Adrenal gland (tissue), 12 donors: Measurements from ENCODE around the gene SNX22. TPM values are rescaled to one million over a fixed set of nuclear protein-coding genes. Genes with fewer than 3 reads are reported as not detected.

Experiments
- DNase-seq, 7 donors: peaks; one replicate each; pipeline ENCODE4 v3.0.0-alpha.2; 2019 to 2020
- H3K27ac ChIP-seq, 5 donors: fragments of 200-600 bp; sonication (generic) in 4 of 5; 1 replicate in 3 of 5; 2 replicates in 2 of 5; pipeline versions ENCODE4 v1.5.1 to v1.8.0; 2016 to 2020; ENCODE audit warnings: mild to moderate bottlenecking in 1 of 5
- H3K27me3 ChIP-seq: fragments of 200-600 bp; 2 replicates; pipeline ENCODE4 v1.8.0; 2021
- H3K36me3 ChIP-seq, 2 donors: fragments of 200-600 bp; replicated peaks in 1 of 2; 1 replicate in 1 of 2; 2 replicates in 1 of 2; pipeline versions ENCODE4 v1.5.1 to v1.8.0; 2018 to 2022
- H3K4me1 ChIP-seq, 2 donors: fragments of 200-600 bp; replicated peaks in 1 of 2; 1 replicate in 1 of 2; 2 replicates in 1 of 2; pipeline versions ENCODE4 v1.5.1 to v1.8.0; 2018 to 2021
- H3K4me3 ChIP-seq, 4 donors: fragments of 200-600 bp; sonication (generic) in 3 of 4; one replicate each; pipeline ENCODE4 v1.5.1; 2016 to 2018
- H3K9me3 ChIP-seq, 3 donors: fragments of 200-600 bp; sonication (generic) in 1 of 3; replicated peaks in 1 of 3; 1 replicate in 2 of 3; 2 replicates in 1 of 3; pipeline versions ENCODE4 v1.5.1 to v1.8.0; 2016 to 2021
- POLR2A ChIP-seq, 2 donors: fragments of 450-650 bp; IDR thresholded peaks; one replicate each; pipeline ENCODE4 v1.6.1; 2017; ENCODE audit warnings: antibody characterized with exemption in 2 of 2, mild to moderate bottlenecking in 2 of 2, moderate library complexity in 1 of 2
- WGBS, 4 donors: extraction: QIAGEN DNeasy Blood & Tissue Kit in 2 of 4; methylation state at CpG; one replicate each; pipeline versions ENCODE4 v1.1.5 to v1.1.7; 2013 to 2017; 5-methylcytosine and 5-hydroxymethylcytosine counted together
- intact Hi-C, 2 donors: fragments of 100-400 bp; cut with DNase I; formaldehyde crosslinking; loops; one replicate each; pipeline versions ENCODE4 v1.14.1 to v1.15.0; 2022 to 2023
- polyA plus RNA-seq, 3 donors: library from polyadenylated mRNA; stranded (reverse); fragments of 200-250 nt in 2 of 3; fragments of 350-450 nt in 1 of 3; fragmentation: Illumina TruSeq in 1 of 3; extraction: RNeasy Lipid Tissue Mini Kit (QIAGEN cat#74804) in 1 of 3; gene quantifications; one replicate each; pipeline ENCODE4 v1.2.3, GENCODE V29; 2013 to 2014
- total RNA-seq, 9 donors: library from RNA; depleted of rRNA in 4 of 9; stranded (reverse); fragments of >200 nt in 4 of 9; fragments of 120-200 nt in 1 of 9; fragmentation: NEBNext Ultra II Directional in 1 of 9; extraction: Animal tissue kit (Norgen Biotek cat#: 25700) in 1 of 9; gene quantifications; one replicate each; pipeline versions ENCODE4 v1.1.0 to v1.2.4, GENCODE V29; 2013 to 2023
- TF ChIP-seq, protein P1 (sequence below), 6 experiments: fragments of 450-650 bp in 4 of 6; fragments of 200-600 bp in 2 of 6; sonication (generic) in 1 of 6; IDR thresholded peaks; 1 replicate in 5 of 6; 2 replicates in 1 of 6; pipeline versions ENCODE4 v1.5.1 to v1.8.0; 2016 to 2021; ENCODE audit warnings: antibody characterized with exemption in 6 of 6, mild to moderate bottlenecking in 2 of 6, moderate library complexity in 1 of 6
- donor health status: healthy with polysubstance abuse.
- donor health status: Bipolar disorder and iron deficiency.
- donor health status: DM: yes; HTN: yes; CAD: no.
- donor health status: DM: no; HTN: no; CAD: no.
- donor health status: DM: no; HTN: no; CAD: no.
- donor health status: DM: yes; HTN: yes; CAD: no.

Gene SNX22
- total and polyA plus RNA-seq, 12 donors: 0.15 to 3.1 (median 1.0) TPM

DNA sequence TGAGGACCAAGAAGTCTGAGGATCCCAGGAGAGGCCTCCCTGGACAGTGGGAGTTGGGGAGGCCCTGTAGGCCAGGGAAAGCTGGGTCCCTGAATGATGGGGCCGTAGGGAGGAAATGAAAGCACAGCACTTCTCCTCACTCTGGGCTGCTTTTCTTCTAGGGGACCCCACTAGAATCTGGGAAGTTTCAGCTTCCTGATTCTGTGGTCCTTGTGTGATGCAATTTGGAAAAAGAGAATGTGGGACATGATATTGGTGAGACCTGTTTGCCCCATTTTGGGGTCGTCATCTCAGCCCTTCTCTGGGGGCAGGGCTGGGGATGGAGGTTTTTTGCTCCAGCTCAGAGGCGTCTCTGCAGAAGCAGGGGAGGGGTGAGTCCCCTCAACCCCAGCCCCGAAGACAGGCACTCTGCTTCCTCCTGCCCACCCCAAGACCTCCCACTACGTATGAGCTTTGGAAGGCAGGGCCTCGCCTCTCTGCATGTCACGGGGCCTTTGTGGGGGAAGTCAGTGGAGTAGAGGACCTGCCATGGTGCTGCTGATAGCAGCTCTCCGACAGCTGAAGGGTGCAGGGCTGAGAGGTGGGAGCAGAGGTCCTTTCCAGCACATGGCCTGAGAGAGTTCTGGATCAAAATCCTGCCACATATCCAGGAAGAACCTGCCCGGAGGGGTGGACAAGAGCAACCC is 1.5 kb upstream of the SNX22 start:
- Histone ChIP-seq H3K36me3 (peaks cover 0 to 18% of the 10 kb centered on the region in 2 donors), H3K4me3 (no peak overlapping the region), H3K9me3 (no peaks in the 10 kb centered on the region), H3K27ac (no peak overlapping the region), H3K4me1 (peaks cover 16 to 27% of the 10 kb centered on the region in 2 donors), H3K27me3 (no peaks in the 10 kb centered on the region)
- 67 to 82% (median 72%) methylated on average over 5 to 9 of the region's 9 CpGs for WGBS, 4 donors
- peak in 1 of 7 donors; percentile 21 for DNase-seq
- TF ChIP-seq, protein P1, sequence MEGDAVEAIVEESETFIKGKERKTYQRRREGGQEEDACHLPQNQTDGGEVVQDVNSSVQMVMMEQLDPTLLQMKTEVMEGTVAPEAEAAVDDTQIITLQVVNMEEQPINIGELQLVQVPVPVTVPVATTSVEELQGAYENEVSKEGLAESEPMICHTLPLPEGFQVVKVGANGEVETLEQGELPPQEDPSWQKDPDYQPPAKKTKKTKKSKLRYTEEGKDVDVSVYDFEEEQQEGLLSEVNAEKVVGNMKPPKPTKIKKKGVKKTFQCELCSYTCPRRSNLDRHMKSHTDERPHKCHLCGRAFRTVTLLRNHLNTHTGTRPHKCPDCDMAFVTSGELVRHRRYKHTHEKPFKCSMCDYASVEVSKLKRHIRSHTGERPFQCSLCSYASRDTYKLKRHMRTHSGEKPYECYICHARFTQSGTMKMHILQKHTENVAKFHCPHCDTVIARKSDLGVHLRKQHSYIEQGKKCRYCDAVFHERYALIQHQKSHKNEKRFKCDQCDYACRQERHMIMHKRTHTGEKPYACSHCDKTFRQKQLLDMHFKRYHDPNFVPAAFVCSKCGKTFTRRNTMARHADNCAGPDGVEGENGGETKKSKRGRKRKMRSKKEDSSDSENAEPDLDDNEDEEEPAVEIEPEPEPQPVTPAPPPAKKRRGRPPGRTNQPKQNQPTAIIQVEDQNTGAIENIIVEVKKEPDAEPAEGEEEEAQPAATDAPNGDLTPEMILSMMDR (IDR thresholded peaks at IDR 0.05): no peak
- no peak for TF ChIP-seq POLR2A (IDR thresholded peaks at IDR 0.05)
- intact Hi-C loops: loop anchor here (5.0 to 10.0 kb wide), 2 partner anchors 48 to 65 kb away; no protein-coding TSS in a partner anchor

DNA sequence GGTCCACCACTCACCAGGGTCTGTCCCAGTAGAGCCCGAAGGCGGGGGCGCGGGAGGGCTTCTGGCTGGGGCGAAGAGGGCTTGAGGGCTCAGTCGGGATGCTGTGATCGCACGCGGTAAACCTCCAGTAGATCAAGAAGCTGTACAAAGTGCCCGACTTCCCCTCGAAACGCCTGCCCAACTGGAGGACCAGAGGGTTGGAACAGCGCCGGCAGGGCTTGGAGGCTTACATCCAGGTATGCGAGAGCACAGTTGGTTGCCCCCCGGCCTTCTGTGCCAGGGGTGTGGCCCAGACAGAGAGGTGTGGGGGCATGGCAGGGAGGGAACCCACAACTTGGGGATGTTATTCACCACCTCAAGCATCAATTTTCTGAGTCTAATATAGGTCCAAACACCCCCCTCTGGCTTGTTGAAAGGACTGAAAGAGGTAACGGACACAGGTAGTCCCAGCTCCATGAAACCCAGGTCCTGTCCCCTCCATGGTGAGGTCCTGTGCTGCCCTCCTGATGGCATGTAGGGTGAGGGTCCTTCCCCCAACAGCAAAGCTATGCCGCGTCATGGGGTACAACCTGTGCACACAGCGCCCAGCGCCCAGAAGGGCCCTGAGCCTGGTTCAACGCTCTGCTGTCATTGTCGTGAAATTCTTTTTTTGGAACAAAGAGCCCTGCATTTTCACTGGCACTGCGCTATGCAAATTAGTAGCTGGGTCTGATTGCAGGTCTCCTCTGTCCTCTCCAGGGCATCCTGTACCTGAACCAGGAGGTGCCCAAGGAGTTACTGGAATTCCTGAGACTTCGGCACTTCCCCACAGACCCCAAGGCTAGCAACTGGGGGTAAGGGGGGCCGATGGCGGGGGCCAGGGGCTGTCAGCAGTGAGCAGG is 1.2 kb downstream of the SNX22 start:
- Histone ChIP-seq H3K36me3 (peaks cover 0 to 39% of the 10 kb centered on the region in 2 donors), H3K4me1 (peaks cover 16 to 23% of the 10 kb centered on the region in 2 donors), H3K27ac (no peak overlapping the region), H3K4me3 (peak overlapping the region in 1 of 4 donors; percentile 61), H3K9me3 (no peaks in the 10 kb centered on the region), H3K27me3 (no peaks in the 10 kb centered on the region)
- DNase-seq: peak in 2 of 7 donors; percentile 42 to 62
- WGBS, 4 donors: 19 to 54% (median 38%) methylated on average over 13 to 27 of the region's 27 CpGs
- intact Hi-C loops: loop anchor here in 1 of 2 donors (5.0 kb wide), 1 partner anchor 50 kb away; no protein-coding TSS in a partner anchor
- TF ChIP-seq, protein P1 (IDR thresholded peaks at IDR 0.05): no peak
- TF ChIP-seq POLR2A (IDR thresholded peaks at IDR 0.05): no peak

DNA sequence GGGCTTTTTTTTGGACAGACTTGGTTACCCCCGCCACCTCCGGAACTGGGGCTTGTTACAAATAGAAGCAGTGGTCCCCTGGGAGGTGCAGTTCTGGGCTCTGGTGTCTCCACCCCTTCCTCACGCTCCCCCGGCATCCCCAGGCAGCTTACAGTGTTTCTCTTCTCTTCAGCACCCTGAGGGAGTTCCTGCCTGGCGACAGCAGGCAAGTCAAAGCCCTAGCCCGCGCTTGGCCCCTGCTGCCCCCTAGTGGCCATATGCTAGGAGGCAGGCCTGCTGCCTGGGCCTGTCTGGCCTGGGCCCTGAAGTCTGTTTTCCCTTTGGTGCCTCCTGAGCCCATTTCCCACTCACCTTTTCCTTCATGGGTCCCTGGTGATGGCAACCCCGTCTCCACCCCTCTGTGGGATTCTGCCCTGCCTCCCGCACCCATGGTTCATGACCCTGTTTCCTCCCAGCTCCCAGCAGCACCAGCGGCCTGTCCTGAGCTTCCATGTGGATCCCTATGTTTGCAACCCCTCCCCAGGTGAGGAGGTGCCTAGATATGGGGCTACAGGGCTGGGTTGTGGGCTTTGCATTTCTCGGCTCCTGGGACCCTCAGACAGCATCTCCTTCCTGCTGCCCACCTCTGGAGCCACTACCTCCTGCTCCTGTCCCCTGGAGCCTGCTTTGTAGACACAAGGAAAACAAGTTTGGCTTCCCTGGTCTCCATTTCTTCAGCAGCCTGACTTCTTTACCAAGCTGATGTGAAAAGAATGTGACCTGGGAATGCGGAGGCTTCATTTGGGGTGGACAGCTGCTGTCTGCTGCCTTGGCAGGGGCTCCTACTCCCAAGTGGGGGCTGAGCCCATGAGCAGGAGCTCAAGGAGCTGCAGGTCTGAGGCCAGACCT is 2.2 kb downstream of the SNX22 start:
- TF ChIP-seq POLR2A (IDR thresholded peaks at IDR 0.05): no peak
- TF ChIP-seq, protein P1 (IDR thresholded peaks at IDR 0.05): peak; percentile 93 to 98 (median 97)
- Histone ChIP-seq H3K27me3 (no peaks in the 10 kb centered on the region), H3K4me3 (no peak overlapping the region), H3K4me1 (peaks cover 16 to 31% of the 10 kb centered on the region in 2 donors), H3K9me3 (no peaks in the 10 kb centered on the region), H3K27ac (peak overlapping the region in 2 of 5 donors; percentile 6 to 52), H3K36me3 (peaks cover 0 to 49% of the 10 kb centered on the region in 2 donors)
- intact Hi-C loops: loop anchor here in 1 of 2 donors (5.0 kb wide), 1 partner anchor 51 kb away; no protein-coding TSS in a partner anchor
- peak; percentile 90 to 95 (median 92) for DNase-seq
- WGBS, 4 donors: 13 to 22% (median 18%) methylated on average over 9 to 12 of the region's 12 CpGs
